GM13977 (cell line): ENCODE data around the gene FITM1.

Experiments used
- DNase-seq: peaks from one replicate; pipeline ENCODE4 v3.0.0; 2012; ENCODE audit warnings: low spot score
- CTCF ChIP-seq: IDR thresholded peaks from 2 replicates; pipeline ENCODE4 v1.5.1; 2012; ENCODE audit warnings: mild to moderate bottlenecking, control low read depth; ENCODE audit not compliant: insufficient read depth; ENCODE audit errors: extremely low read depth, missing control alignments
- in situ Hi-C: fragments of 300-500 bp; cut with MboI; formaldehyde crosslinking; loops from one replicate; pipeline ENCODE4 v1.12.0; 2022; ENCODE audit warnings: low sequenced_read_pairs, low pct_unique_long_range_greater_than_20kb, mixed read lengths, inconsistent platforms; ENCODE audit not compliant: unreplicated experiment

The FITM1 gene

DNA sequence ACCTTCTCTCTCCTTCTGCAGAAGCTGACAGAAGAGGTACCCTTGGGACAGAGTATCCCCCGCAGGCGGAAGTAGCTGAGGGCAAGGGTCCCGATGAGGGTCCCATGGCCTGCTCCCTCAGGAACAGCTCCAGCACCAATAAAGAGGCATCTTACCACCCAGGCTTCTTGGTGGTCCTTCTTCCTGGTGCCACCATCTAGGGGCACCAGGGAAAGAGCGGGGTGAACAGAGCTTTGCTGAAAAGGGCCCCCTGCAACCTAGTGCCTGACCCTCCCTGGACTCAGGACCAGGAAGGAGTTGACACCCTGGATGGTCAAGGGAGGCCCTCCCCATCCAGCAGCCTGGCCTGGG is 30.0 kb downstream of the FITM1 start:
- in situ Hi-C loops, result no loop called here
- TF ChIP-seq CTCF, result no peak
- DNase-seq, result no peak

- peak; percentile 94 for DNase-seq
- in situ Hi-C loops, result no loop called here
- peak; percentile 90 for TF ChIP-seq CTCF
Measured at GRCh38 chr14:24160850-24161804, 30.7 kb downstream of the FITM1 start, which contains the start of gene IRF9. Gene IRF9, plus strand, starts transcription at chr14:24161265. Its CDS starts 880 bp downstream, at chr14:24162145.

- TF ChIP-seq CTCF, result no peak
- in situ Hi-C loops, result no loop called here
- DNase-seq, result no peak
Measured at GRCh38 chr14:24162093-24162492, 31.6 kb downstream of the FITM1 start.

DNA sequence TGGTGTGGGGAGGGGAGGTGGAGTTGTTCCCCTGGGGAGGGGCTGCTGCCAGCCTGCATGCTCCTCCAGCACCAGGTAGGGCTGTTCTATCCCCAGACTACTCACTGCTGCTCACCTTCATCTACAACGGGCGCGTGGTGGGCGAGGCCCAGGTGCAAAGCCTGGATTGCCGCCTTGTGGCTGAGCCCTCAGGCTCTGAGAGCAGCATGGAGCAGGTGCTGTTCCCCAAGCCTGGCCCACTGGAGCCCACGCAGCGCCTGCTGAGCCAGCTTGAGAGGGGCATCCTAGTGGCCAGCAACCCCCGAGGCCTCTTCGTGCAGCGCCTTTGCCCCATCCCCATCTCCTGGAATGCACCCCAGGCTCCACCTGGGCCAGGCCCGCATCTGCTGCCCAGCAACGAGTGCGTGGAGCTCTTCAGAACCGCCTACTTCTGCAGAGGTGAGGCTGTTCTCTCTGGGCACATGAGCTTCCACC is 34.1 kb downstream of the FITM1 start:
- DNase-seq, result no peak
- no peak for TF ChIP-seq CTCF
- in situ Hi-C loops, result no loop called here

DNA sequence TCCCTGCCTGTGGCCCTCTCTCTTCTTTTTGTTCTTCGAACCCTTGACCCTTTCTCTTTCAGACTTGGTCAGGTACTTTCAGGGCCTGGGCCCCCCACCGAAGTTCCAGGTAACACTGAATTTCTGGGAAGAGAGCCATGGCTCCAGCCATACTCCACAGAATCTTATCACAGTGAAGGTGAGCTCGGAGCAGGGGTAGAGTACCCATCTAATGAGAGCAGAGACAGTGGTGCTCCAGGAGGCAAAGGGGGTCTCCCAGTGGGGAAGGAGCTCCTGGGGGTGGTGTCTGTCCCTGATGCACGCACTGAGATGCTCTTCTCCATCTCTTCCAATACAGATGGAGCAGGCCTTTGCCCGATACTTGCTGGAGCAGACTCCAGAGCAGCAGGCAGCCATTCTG is 35.3 kb downstream of the FITM1 start:
- no peak for DNase-seq
- no peak for TF ChIP-seq CTCF
- in situ Hi-C loops, result no loop called here

- no peak for DNase-seq
- in situ Hi-C loops, result no loop called here
- no peak for TF ChIP-seq CTCF
Measured at GRCh38 chr14:24167469-24168114, 37.1 kb downstream of the FITM1 start.
